HL-60 (cell line): ENCODE measurements around the gene TRAP1.

Experiments used
- DNase-seq, 2 experiments: peaks; one replicate each; pipeline ENCODE4 v3.0.0-alpha.2; 2010 to 2020; ENCODE audit warnings: low read depth in 1 of 2, low spot score in 1 of 2
- H3K27ac ChIP-seq: fragments of 250-450 bp; sonication (Bioruptor Pico); replicated peaks from 2 replicates; pipeline ENCODE4 v1.5.1; 2020; ENCODE audit warnings: mild to moderate bottlenecking, moderate library complexity
- H3K27me3 ChIP-seq: fragments of 250-450 bp; sonication (Bioruptor Pico); 2 replicates; pipeline ENCODE4 v1.5.1; 2021; ENCODE audit warnings: mild to moderate bottlenecking, moderate library complexity; ENCODE audit not compliant: insufficient read depth, poor library complexity, severe bottlenecking
- H3K4me3 ChIP-seq: replicated peaks from 2 replicates; pipeline ENCODE4 v1.5.1; 2011; ENCODE audit warnings: mild to moderate bottlenecking, control low read depth, low read length; ENCODE audit not compliant: insufficient read depth
- CTCF ChIP-seq: IDR thresholded peaks from one replicate; pipeline ENCODE4 v1.5.1; 2011; ENCODE audit warnings: low read length, control low read depth, inconsistent platforms; ENCODE audit not compliant: insufficient read depth
- GABPA ChIP-seq: IDR thresholded peaks from 2 replicates; pipeline ENCODE4 v1.6.1; 2012; ENCODE audit warnings: low read depth
- POLR2AphosphoS5 ChIP-seq: IDR thresholded peaks from 2 replicates; pipeline ENCODE4 v1.6.1; 2012; ENCODE audit warnings: low read depth
- REST ChIP-seq: IDR thresholded peaks from 2 replicates; pipeline ENCODE4 v1.6.1; 2012; ENCODE audit warnings: low read depth; ENCODE audit not compliant: insufficient replicate concordance
- SPI1 ChIP-seq: IDR thresholded peaks from 2 replicates; pipeline ENCODE4 v1.6.1; 2012; ENCODE audit warnings: low read depth, mild to moderate bottlenecking, borderline replicate concordance

TRAP1 gene

GRCh38 chr16:3740934-3741333 lies 23.6 kb upstream of the TRAP1 start:
- Histone ChIP-seq H3K27me3 (no peaks in the 10 kb centered on the region), H3K4me3 (no peak overlapping the region), H3K27ac (no peak overlapping the region)
- TF ChIP-seq CTCF (no peak), REST (no peak), GABPA (no peak), POLR2AphosphoS5 (no peak), SPI1 (no peak)
- no peak for DNase-seq

- TF ChIP-seq POLR2AphosphoS5 = no peak
- no peak for TF ChIP-seq GABPA
- TF ChIP-seq CTCF = no peak
- TF ChIP-seq SPI1 = no peak
- no peak for TF ChIP-seq REST
- DNase-seq = no peak
- Histone ChIP-seq H3K27me3 (no peaks in the 10 kb centered on the region), H3K4me3 (no peak overlapping the region), H3K27ac (no peak overlapping the region)
These were observed 22.9 kb upstream of the TRAP1 start for GRCh38 chr16:3740186-3740585.

- no peak for TF ChIP-seq REST
- no peak for TF ChIP-seq CTCF
- no peak for TF ChIP-seq POLR2AphosphoS5
- TF ChIP-seq SPI1 = no peak
- no peak for TF ChIP-seq GABPA
- Histone ChIP-seq H3K27ac (no peak overlapping the region), H3K4me3 (no peak overlapping the region), H3K27me3 (no peaks in the 10 kb centered on the region)
- DNase-seq = no peak
These were observed 22.3 kb upstream of the TRAP1 start for GRCh38 chr16:3739636-3740035.
